Measurements from ENCODE around the gene ENKD1. TPM values are rescaled to one million over a fixed set of nuclear protein-coding genes. Genes with fewer than 3 reads are reported as not detected.

Gene ENKD1
- total RNA-seq, 4 donors from 2014 or later: 10.6 to 26.3 (median 13.4) TPM

DNA sequence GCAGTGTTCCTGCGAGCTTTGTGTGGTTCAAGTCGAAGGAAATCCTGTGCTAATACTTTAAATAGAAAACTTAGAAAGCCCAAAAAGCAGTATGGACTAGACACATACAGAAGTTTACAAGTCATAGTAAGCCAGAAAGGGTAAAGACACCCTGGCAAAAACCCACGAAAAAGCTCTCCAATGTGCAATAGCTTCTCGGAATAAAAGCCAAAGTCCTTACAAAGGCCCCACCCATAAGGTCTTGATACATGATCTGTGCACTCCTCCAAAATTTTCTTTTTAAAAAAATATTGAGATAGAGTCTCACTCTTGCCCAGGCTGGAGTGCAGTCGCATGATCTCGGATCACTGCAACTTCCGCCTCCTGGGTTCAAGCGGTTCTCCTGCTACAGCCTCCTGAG, 10.4 kb upstream of the ENKD1 start:
- H3K27me3 ChIP-seq: no peaks in the 10 kb centered on the region
- no peak overlapping the region for H3K4me3 ChIP-seq
- no peaks in the 10 kb centered on the region for H3K36me3 ChIP-seq
- peaks cover 0 to 19% (median 2%) of the 10 kb centered on the region in 4 donors for H3K4me1 ChIP-seq
- DNase-seq: no peak
- TF ChIP-seq POLR2A (IDR thresholded peaks at IDR 0.05): no peak
- TF ChIP-seq, protein P1, sequence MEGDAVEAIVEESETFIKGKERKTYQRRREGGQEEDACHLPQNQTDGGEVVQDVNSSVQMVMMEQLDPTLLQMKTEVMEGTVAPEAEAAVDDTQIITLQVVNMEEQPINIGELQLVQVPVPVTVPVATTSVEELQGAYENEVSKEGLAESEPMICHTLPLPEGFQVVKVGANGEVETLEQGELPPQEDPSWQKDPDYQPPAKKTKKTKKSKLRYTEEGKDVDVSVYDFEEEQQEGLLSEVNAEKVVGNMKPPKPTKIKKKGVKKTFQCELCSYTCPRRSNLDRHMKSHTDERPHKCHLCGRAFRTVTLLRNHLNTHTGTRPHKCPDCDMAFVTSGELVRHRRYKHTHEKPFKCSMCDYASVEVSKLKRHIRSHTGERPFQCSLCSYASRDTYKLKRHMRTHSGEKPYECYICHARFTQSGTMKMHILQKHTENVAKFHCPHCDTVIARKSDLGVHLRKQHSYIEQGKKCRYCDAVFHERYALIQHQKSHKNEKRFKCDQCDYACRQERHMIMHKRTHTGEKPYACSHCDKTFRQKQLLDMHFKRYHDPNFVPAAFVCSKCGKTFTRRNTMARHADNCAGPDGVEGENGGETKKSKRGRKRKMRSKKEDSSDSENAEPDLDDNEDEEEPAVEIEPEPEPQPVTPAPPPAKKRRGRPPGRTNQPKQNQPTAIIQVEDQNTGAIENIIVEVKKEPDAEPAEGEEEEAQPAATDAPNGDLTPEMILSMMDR (IDR thresholded peaks at IDR 0.05): no peak
- no peak overlapping the region for H3K27ac ChIP-seq
- H3K9me3 ChIP-seq: no peaks in the 10 kb centered on the region

DNA sequence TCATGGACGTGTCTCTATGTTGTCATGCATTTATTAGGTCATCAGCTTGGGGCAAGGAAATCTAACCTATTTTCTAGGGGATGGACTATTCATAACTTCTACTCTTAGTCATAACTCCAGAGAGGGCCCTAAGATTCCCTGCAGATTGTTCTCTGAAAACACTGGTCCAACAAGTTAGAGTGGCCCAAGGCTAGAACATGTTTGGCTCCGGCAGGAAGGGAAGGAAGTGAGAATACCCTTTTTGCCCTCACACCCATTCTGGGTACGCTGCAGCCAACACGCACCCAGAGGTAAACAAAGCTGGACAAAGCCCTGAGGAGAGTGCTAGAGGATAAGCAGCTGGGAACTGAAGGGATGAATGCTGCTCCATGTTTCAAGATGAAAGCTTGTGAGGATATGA, 10.0 kb upstream of the ENKD1 start:
- no peaks in the 10 kb centered on the region for H3K36me3 ChIP-seq
- no peak for DNase-seq
- H3K4me3 ChIP-seq: no peak overlapping the region
- H3K27ac ChIP-seq: no peak overlapping the region
- no peaks in the 10 kb centered on the region for H3K9me3 ChIP-seq
- H3K27me3 ChIP-seq: no peaks in the 10 kb centered on the region
- TF ChIP-seq POLR2A (IDR thresholded peaks at IDR 0.05): no peak
- TF ChIP-seq, protein P1 (IDR thresholded peaks at IDR 0.05): no peak
- H3K4me1 ChIP-seq: peaks cover 0 to 19% (median 2%) of the 10 kb centered on the region in 4 donors

DNA sequence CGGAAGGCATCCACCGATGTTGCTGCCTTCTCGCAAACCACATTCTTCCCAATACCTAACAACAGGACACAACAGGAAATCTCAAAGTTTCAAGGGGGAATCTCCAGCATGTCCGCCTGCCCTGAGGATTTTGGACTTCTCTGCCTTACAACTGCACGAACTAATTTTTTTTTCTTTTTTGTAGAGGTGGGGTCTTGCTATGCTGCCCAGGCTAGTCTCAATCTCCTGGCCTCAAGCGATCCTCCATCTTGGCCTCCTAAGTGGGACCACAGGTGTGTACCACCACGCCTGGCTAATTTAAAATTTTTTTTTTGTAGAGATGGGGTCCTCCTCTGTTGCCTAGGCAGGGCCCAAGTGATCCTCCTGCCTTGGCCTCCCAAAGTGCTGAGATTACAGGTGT, 9.4 kb upstream of the ENKD1 start:
- no peak for DNase-seq
- Histone ChIP-seq H3K9me3 (no peaks in the 10 kb centered on the region), H3K27me3 (no peaks in the 10 kb centered on the region), H3K27ac (no peak overlapping the region), H3K4me3 (no peak overlapping the region), H3K36me3 (no peaks in the 10 kb centered on the region), H3K4me1 (peaks cover 0 to 19% (median 2%) of the 10 kb centered on the region in 4 donors)
- TF ChIP-seq POLR2A (IDR thresholded peaks at IDR 0.05): no peak
- TF ChIP-seq, protein P1 (IDR thresholded peaks at IDR 0.05): no peak

DNA sequence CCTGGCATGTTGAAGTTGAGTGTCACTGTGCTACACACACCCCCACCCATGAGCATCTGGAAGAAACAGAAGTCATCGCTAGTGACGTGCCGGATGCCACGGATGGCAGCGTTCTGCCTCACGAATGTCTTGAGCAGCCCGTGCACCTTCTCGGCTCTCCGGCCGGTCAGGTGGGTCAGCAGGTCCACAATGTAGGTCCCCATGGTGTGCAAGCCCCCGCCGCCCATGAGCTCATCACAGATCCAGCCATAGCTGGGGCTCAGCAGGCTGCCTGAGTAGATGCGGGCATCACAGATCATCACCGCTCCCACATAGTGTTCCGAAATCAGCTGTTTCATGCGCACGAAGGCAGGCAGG, 9.0 kb upstream of the ENKD1 start:
- DNase-seq: no peak
- peaks cover 0 to 19% (median 2%) of the 10 kb centered on the region in 4 donors for H3K4me1 ChIP-seq
- H3K27me3 ChIP-seq: no peaks in the 10 kb centered on the region
- no peaks in the 10 kb centered on the region for H3K36me3 ChIP-seq
- H3K27ac ChIP-seq: no peak overlapping the region
- TF ChIP-seq POLR2A (IDR thresholded peaks at IDR 0.05): no peak
- TF ChIP-seq, protein P1 (IDR thresholded peaks at IDR 0.05): no peak
- no peaks in the 10 kb centered on the region for H3K9me3 ChIP-seq
- H3K4me3 ChIP-seq: no peak overlapping the region

DNA sequence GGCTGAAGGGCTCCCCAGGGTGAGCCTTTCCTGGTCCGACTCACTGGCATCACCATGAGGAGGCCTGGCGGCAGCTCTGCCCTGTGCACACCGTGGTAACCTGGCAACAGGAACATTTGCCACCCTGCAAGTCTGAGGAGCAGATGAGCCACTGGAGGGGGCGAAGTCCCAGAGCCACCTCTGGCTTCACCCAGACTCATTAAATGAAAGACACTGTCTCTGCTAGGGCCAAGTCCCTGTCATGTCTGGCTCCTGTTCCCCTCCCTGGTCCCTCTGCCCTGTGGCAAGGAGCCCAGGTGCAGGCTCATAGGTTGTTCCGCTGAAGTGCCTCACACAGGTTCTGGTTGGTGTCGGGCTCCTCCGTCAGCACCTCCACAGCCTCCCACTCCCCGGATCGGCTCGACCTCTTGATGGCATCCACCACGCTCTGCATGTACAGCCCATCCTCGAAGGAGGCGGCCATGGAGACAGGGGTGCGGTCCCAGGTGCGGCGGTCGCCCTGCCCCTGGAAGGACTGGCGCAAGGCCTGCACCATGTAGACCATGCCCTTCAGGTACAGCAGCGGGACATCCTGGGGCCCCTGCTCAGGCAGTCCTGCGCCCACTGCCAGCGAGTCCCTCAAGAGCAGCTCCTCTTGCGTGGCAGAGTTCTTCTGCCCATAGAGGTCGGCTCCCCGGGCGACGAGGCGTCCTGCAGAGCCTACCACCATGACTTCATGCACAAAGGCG, 8.5 kb upstream of the ENKD1 start:
- H3K4me1 ChIP-seq: peaks cover 0 to 19% (median 2%) of the 10 kb centered on the region in 4 donors
- no peak for TF ChIP-seq POLR2A (IDR thresholded peaks at IDR 0.05)
- TF ChIP-seq, protein P1 (IDR thresholded peaks at IDR 0.05): peak in 2 of 6 experiments; percentile 15 to 25
- no peak overlapping the region for H3K27ac ChIP-seq
- H3K4me3 ChIP-seq: no peak overlapping the region
- H3K27me3 ChIP-seq: no peaks in the 10 kb centered on the region
- no peaks in the 10 kb centered on the region for H3K9me3 ChIP-seq
- no peaks in the 10 kb centered on the region for H3K36me3 ChIP-seq
- no peak for DNase-seq

Measured in Peyer's patch (tissue), 4 donors.